CD4-positive, alpha-beta T cell treated with Interferon alpha-2 for 1 hour (primary cell): ENCODE data around the gene ZFPM1.

Experiments used
- DNase-seq, 2 donors: peaks; one replicate each; pipeline ENCODE4 v3.0.0-alpha.2; 2020 to 2022

ZFPM1 gene

GRCh38 chr16:88531931-88532433, 78.9 kb downstream of the ZFPM1 start:
- DNase-seq, result no peak

GRCh38 chr16:88532434-88533241, 79.6 kb downstream of the ZFPM1 start:
- DNase-seq, result no peak

- DNase-seq, result no peak
Measured at GRCh38 chr16:88533381-88533917, 80.4 kb downstream of the ZFPM1 start.

GRCh38 chr16:88533932-88534637, 81.0 kb downstream of the ZFPM1 start:
- DNase-seq, result peak; percentile 82 to 87

GRCh38 chr16:88534638-88535190, 81.6 kb downstream of the ZFPM1 start:
- DNase-seq, result peak; percentile 27 to 42

- no peak for DNase-seq
Measured at GRCh38 chr16:88535191-88535856, 82.2 kb downstream of the ZFPM1 start.

GRCh38 chr16:88535857-88536222, 82.8 kb downstream of the ZFPM1 start:
- DNase-seq, result no peak

- no peak for DNase-seq
Measured at GRCh38 chr16:88536510-88536909, 83.4 kb downstream of the ZFPM1 start.

GRCh38 chr16:88536971-88537751, 84.1 kb downstream of the ZFPM1 start:
- DNase-seq, result no peak

- no peak for DNase-seq
Measured at GRCh38 chr16:88537859-88538258, 84.8 kb downstream of the ZFPM1 start.

- DNase-seq, result no peak
Measured at GRCh38 chr16:88538366-88539060, 85.4 kb downstream of the ZFPM1 start.

- DNase-seq, result no peak
Measured at GRCh38 chr16:88539261-88539651, 86.2 kb downstream of the ZFPM1 start.

- DNase-seq, result no peak
Measured at GRCh38 chr16:88539652-88540345, 86.7 kb downstream of the ZFPM1 start.

GRCh38 chr16:88540346-88540977, 87.4 kb downstream of the ZFPM1 start:
- DNase-seq, result no peak

GRCh38 chr16:88541831-88542616, 88.9 kb downstream of the ZFPM1 start:
- DNase-seq, result no peak

- no peak for DNase-seq
Measured at GRCh38 chr16:88543230-88543813, 90.2 kb downstream of the ZFPM1 start.

- DNase-seq, result no peak
Measured at GRCh38 chr16:88545781-88546180, 92.7 kb downstream of the ZFPM1 start.

GRCh38 chr16:88548131-88548874, 95.2 kb downstream of the ZFPM1 start:
- DNase-seq, result no peak
